CD4-positive, alpha-beta T cell (primary cell): ENCODE measurements around the gene BIN2. TPM values are rescaled to one million over a fixed set of nuclear protein-coding genes. Genes with fewer than 3 reads are reported as not detected.
"Not testable (repeated sequence)": the region's sequence is repeated elsewhere in the genome, so short reads cannot be mapped to it uniquely, and the experiment has no call there.

ENCODE experiments used
- ATAC-seq: fragments of 200-7000 bp; cut with Tn5 transposase; one replicate; pipeline ENCODE4 v1.10.0; 2022; ENCODE audit warnings: mild to moderate bottlenecking; ENCODE audit not compliant: poor library complexity
- CTCF ChIA-PET: fragments of 350-600 bp; sonication (Branson Sonifier 250); formaldehyde crosslinking; loops from one replicate; lab custom pipeline; 2021; ENCODE audit warnings: antibody characterized with exemption, inconsistent platforms; lab: Charles Lee
- POLR2A ChIA-PET: fragments of 350-600 bp; sonication (Branson Sonifier 250); formaldehyde crosslinking; loops from one replicate; lab custom pipeline; 2021; ENCODE audit warnings: antibody characterized with exemption, inconsistent platforms; lab: Charles Lee
- DNase-seq, 14 experiments: peaks; one replicate each; pipeline ENCODE4 v3.0.0-alpha.2; 2013 to 2020; ENCODE audit warnings: mixed read lengths in 2 of 14
- H3K27ac ChIP-seq, 2 donors: one replicate each; pipeline versions ENCODE4 v1.5.1 to v1.7.0; 2013; ENCODE audit warnings: low read length in 2 of 2, low read depth in 1 of 2, mild to moderate bottlenecking in 1 of 2
- H3K27me3 ChIP-seq, 2 experiments: 1 replicate in 1 of 2; 2 replicates in 1 of 2; pipeline versions ENCODE4 v1.6.1 to v1.7.0; 2013; ENCODE audit warnings: low read length in 2 of 2, control low read depth in 1 of 2, mild to moderate bottlenecking in 1 of 2, moderate library complexity in 1 of 2; ENCODE audit not compliant: insufficient read depth in 2 of 2, control insufficient read depth in 1 of 2
- H3K36me3 ChIP-seq: one replicate; pipeline ENCODE4 v1.6.1; 2013; ENCODE audit warnings: low read length, control low read depth; ENCODE audit not compliant: insufficient read depth
- H3K4me1 ChIP-seq: one replicate; pipeline ENCODE4 v1.6.1; 2013; ENCODE audit warnings: low read length, control low read depth; ENCODE audit not compliant: insufficient read depth
- H3K4me3 ChIP-seq: one replicate; pipeline ENCODE4 v1.5.1; 2013; ENCODE audit warnings: mild to moderate bottlenecking, low read length, moderate library complexity
- H3K9me3 ChIP-seq, 2 experiments: 1 replicate in 1 of 2; 2 replicates in 1 of 2; pipeline versions ENCODE4 v1.6.1 to v1.7.0; 2013; ENCODE audit warnings: low read length in 2 of 2, mild to moderate bottlenecking in 2 of 2, control low read depth in 1 of 2, moderate library complexity in 1 of 2; ENCODE audit not compliant: control insufficient read depth in 1 of 2, insufficient read depth in 1 of 2
- H3K27ac Mint-ChIP-seq: one replicate; pipeline ENCODE4 v1.8.0; 2020; ENCODE audit warnings: mixed read lengths
- H3K27me3 Mint-ChIP-seq: one replicate; pipeline ENCODE4 v1.8.0; 2021; ENCODE audit warnings: mixed read lengths
- H3K36me3 Mint-ChIP-seq: one replicate; pipeline ENCODE4 v1.8.0; 2021; ENCODE audit warnings: low read depth, mixed read lengths
- H3K4me1 Mint-ChIP-seq: one replicate; pipeline ENCODE4 v1.8.0; 2021; ENCODE audit warnings: low read depth, mixed read lengths
- H3K4me3 Mint-ChIP-seq: one replicate; pipeline ENCODE4 v1.8.0; 2020; ENCODE audit warnings: mild to moderate bottlenecking, mixed read lengths
- H3K9me3 Mint-ChIP-seq: one replicate; pipeline ENCODE4 v1.8.0; 2020; ENCODE audit warnings: mixed read lengths
- intact Hi-C, 2 experiments: fragments of 100-400 bp; cut with DNase I in 1 of 2; cut with micrococcal nuclease in 1 of 2; formaldehyde crosslinking; loops; one replicate each; pipeline versions ENCODE4 v1.15.1 to v1.9.0; 2023 to 2025; cut with DNase I, micrococcal nuclease
- total RNA-seq, 174 experiments: library from RNA in 2 of 174; stranded (reverse) in 2 of 174; gene quantifications; one replicate each; pipeline ENCODE4 v1.2.3 and lab custom pipeline; 2021 to 2026
- TF ChIP-seq, protein P1 (sequence below): fragments of 200-600 bp; IDR thresholded peaks from one replicate; pipeline ENCODE4 v1.8.0; 2022; ENCODE audit warnings: antibody characterized with exemption, mild to moderate bottlenecking

BIN2 gene
- total RNA-seq, 2 experiments from 2014 or later = 127 to 138 TPM

- CTCF ChIA-PET = interaction anchor here (0.7 to 1.3 kb wide), 2 partner anchors 16 to 30 kb away, joined by 3 to 5 read pairs; no protein-coding TSS in a partner anchor
- no peak for DNase-seq
- H3K36me3 Mint-ChIP-seq = peaks cover 86% of the 10 kb centered on the region
- H3K27ac Mint-ChIP-seq = peak overlapping the region; percentile 80
- Histone ChIP-seq H3K9me3 (no peaks in the 10 kb centered on the region), H3K4me3 (no peak overlapping the region), H3K4me1 (peaks cover 81% of the 10 kb centered on the region), H3K36me3 (peaks cover 86% of the 10 kb centered on the region), H3K27me3 (no peaks in the 10 kb centered on the region), H3K27ac (no peak overlapping the region)
- POLR2A ChIA-PET = interaction anchor here (1.6 to 5.5 kb wide), 2 partner anchors 10 to 30 kb away, joined by 7 to 66 read pairs; partner anchors contain the start of gene BIN2
- peaks cover 72% of the 10 kb centered on the region for H3K4me1 Mint-ChIP-seq
- ATAC-seq = no peak
- no peak overlapping the region for H3K4me3 Mint-ChIP-seq
- H3K27me3 Mint-ChIP-seq = no peaks in the 10 kb centered on the region
- intact Hi-C loops = no loop called here
- no peaks in the 10 kb centered on the region for H3K9me3 Mint-ChIP-seq
- TF ChIP-seq, protein P1, sequence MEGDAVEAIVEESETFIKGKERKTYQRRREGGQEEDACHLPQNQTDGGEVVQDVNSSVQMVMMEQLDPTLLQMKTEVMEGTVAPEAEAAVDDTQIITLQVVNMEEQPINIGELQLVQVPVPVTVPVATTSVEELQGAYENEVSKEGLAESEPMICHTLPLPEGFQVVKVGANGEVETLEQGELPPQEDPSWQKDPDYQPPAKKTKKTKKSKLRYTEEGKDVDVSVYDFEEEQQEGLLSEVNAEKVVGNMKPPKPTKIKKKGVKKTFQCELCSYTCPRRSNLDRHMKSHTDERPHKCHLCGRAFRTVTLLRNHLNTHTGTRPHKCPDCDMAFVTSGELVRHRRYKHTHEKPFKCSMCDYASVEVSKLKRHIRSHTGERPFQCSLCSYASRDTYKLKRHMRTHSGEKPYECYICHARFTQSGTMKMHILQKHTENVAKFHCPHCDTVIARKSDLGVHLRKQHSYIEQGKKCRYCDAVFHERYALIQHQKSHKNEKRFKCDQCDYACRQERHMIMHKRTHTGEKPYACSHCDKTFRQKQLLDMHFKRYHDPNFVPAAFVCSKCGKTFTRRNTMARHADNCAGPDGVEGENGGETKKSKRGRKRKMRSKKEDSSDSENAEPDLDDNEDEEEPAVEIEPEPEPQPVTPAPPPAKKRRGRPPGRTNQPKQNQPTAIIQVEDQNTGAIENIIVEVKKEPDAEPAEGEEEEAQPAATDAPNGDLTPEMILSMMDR = no peak
These were observed 12.6 kb downstream of the BIN2 start for GRCh38 chr12:51311389-51311788.

GRCh38 chr12:51307655-51308593 lies 16.1 kb downstream of the BIN2 start:
- peak; percentile 78 for ATAC-seq
- DNase-seq = peak in 3 of 14 experiments; percentile 19 to 31 (median 26)

DNA sequence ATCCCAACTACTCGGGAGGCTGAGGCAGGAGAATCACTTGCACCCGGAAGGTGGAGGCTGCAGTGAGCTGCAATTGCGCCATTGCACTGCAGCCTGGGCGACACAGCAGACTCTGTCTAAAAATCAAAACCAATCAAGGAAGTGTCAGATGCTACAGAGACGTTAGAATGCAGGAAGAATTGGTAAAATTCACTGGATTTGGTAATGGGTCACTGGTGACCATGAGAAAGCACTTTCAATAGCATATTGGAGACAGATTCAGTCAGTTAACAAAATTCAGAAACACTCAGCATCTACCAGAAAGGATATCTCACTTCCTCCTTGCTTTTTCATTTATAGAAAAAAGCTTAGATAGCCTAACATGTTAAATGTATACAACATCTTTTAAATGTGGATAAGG lies 17.5 kb downstream of the BIN2 start:
- DNase-seq (no peak), ATAC-seq (no peak)
- no peaks in the 10 kb centered on the region for H3K9me3 Mint-ChIP-seq
- peak overlapping the region; percentile 63 for H3K27ac Mint-ChIP-seq
- H3K4me1 ChIP-seq = peaks cover 47% of the 10 kb centered on the region
- ChIA-PET POLR2A (interaction anchor here (5.5 kb wide), 1 partner anchor 15 kb away, joined by 66 read pairs; the partner anchor contains the start of gene BIN2), CTCF (interaction anchor here (1.5 to 2.7 kb wide), 2 partner anchors 34 to 37 kb away, joined by 3 to 31 read pairs; no protein-coding TSS in a partner anchor)
- no peaks in the 10 kb centered on the region for H3K27me3 ChIP-seq
- peaks cover 67% of the 10 kb centered on the region for H3K4me1 Mint-ChIP-seq
- TF ChIP-seq, protein P1 = no peak
- H3K36me3 Mint-ChIP-seq = peaks cover 84% of the 10 kb centered on the region
- H3K4me3 ChIP-seq = no peak overlapping the region
- intact Hi-C loops = no loop called here
- no peak overlapping the region for H3K4me3 Mint-ChIP-seq
- no peak overlapping the region for H3K27ac ChIP-seq
- H3K27me3 Mint-ChIP-seq = no peaks in the 10 kb centered on the region
- H3K36me3 ChIP-seq = peaks cover 93% of the 10 kb centered on the region
- no peaks in the 10 kb centered on the region for H3K9me3 ChIP-seq

More at GRCh38 chr12:51307655-51308593, 16.1 kb downstream of the BIN2 start:
- Mint-ChIP-seq H3K9me3 (no peaks in the 10 kb centered on the region), H3K4me1 (peaks cover 73% of the 10 kb centered on the region), H3K27ac (peak overlapping the region; percentile 80), H3K36me3 (peaks cover 84% of the 10 kb centered on the region), H3K4me3 (no peak overlapping the region), H3K27me3 (no peaks in the 10 kb centered on the region)
- CTCF ChIA-PET = interaction anchor here (0.8 to 2.7 kb wide), 5 partner anchors 10 to 43 kb away, joined by 3 to 31 read pairs (median 4); no protein-coding TSS in a partner anchor
- Histone ChIP-seq H3K4me1 (peaks cover 55% of the 10 kb centered on the region), H3K4me3 (no peak overlapping the region), H3K27ac (peak overlapping the region; percentile 2 to 27), H3K36me3 (peaks cover 91% of the 10 kb centered on the region), H3K27me3 (no peaks in the 10 kb centered on the region), H3K9me3 (no peaks in the 10 kb centered on the region)
- intact Hi-C loops = loop anchor here (1.0 to 2.0 kb wide), 2 partner anchors 33 kb away; no protein-coding TSS in a partner anchor
- TF ChIP-seq, protein P1 = peak; percentile 17
- POLR2A ChIA-PET = interaction anchor here (0.6 to 5.5 kb wide), 7 partner anchors 13 to 88 kb away, joined by 3 to 66 read pairs (median 4); partner anchors contain the start of genes BIN2 and DAZAP2

GRCh38 chr12:51300768-51301167 lies 23.2 kb downstream of the BIN2 start:
- H3K27ac ChIP-seq, H3K27me3 ChIP-seq, POLR2A ChIA-PET, DNase-seq, H3K27me3 Mint-ChIP-seq, H3K9me3 Mint-ChIP-seq, ATAC-seq, H3K4me1 ChIP-seq, H3K4me3 Mint-ChIP-seq, intact Hi-C loops, H3K4me3 ChIP-seq, CTCF ChIA-PET, H3K9me3 ChIP-seq: not testable (repeated sequence)
- Mint-ChIP-seq H3K36me3 (peaks cover 85% of the 10 kb centered on the region), H3K4me1 (peaks cover 17% of the 10 kb centered on the region), H3K27ac (peak overlapping the region; percentile 59)
- peaks cover 95% of the 10 kb centered on the region for H3K36me3 ChIP-seq
